Measurements from ENCODE around the gene GSE1.

Gene GSE1

DNA sequence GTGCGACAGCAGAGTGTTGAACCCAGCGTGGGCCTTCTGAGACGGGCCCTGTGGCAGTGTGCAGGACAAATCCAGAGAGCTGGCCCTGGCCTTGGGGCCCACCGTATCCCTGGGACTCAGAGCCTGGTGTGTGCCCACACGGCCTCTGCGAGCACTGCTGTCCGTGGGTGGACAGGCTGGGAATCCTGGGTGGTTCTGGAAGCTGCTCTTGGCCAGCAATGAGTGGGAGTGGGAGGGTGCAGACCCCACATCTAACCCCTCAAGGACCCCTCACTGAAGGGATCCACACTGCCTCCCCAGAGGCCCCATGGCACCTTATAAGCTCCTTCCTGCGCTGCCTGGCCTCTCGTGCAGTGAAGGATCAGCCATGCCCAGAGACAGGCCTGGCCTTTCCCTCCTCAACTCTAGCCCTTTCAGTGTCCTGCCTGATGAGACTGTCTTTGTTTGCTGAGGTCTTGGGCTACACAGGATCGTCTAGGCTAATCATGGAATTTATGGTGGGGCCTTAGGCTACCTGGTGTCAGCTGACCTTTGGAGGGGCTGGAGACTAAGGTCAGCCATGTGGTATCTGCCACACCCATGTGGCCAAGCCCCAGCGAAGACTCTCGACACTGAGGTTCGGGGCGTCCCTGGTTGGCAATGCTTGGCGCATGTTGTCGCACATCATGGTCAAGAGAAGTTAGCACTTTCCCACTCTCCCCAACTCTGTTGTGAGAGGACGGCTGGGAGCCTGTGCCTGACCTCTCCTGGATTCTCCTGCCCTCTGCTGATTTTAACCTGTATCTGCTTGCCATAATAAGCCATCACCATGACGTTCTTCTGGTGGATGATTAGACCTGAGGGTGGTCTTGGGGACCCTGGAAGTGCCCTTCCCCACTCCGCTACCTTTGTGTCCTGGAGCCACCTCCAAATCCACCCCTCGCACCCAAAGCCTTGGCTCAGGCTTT is 92.1 kb downstream of the GSE1 start:
- Histone ChIP-seq H3K36me3 (ENCODE audit: control insufficient read depth, low read depth, low read length) (no peaks in the 10 kb centered on the region), H3K27ac (ENCODE audit: low read length) (no peak overlapping the region), H3K9ac (ENCODE audit: low read length) (no peak overlapping the region), H3K9me3 (ENCODE audit: control insufficient read depth, low read depth, low read length) (no peaks in the 10 kb centered on the region), H3K4me1 (ENCODE audit: control insufficient read depth, low read depth, low read length) (no peaks in the 10 kb centered on the region), H3K27me3 (ENCODE audit: control insufficient read depth, insufficient read depth, low read length) (no peaks in the 10 kb centered on the region), H3K4me3 (ENCODE audit: low read length) (no peak overlapping the region)

DNA sequence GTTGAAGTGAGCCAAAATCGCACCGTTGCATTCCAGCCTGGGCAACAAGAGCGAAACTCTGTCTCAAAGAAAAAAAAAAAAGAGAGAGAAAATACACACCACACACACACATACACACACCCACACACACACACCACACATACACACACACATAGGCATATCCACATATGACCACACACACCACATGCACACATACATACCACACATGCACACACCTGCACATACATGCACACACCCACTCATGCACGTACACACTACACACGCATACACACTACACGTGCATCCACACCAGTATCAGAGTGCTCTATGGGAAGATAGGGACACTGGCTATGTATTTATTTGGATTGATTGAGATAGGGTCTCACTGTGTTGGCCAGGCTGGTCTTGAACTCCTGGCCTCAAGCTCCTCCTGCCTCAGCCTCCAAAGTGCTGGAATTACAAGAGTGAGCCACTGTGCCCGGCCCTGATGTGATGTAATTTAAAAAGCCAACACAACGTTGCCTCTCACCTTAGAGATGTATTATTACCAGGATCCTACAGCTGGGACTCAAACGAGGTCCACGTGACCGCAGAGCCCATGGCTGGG is 93.4 kb downstream of the GSE1 start:
- Histone ChIP-seq H3K4me3 (ENCODE audit: low read length) (no peak overlapping the region), H3K27me3 (ENCODE audit: control insufficient read depth, insufficient read depth, low read length) (no peaks in the 10 kb centered on the region), H3K9ac (ENCODE audit: low read length) (no peak overlapping the region), H3K27ac (ENCODE audit: low read length) (no peak overlapping the region), H3K9me3 (ENCODE audit: control insufficient read depth, low read depth, low read length) (no peaks in the 10 kb centered on the region), H3K36me3 (ENCODE audit: control insufficient read depth, low read depth, low read length) (no peaks in the 10 kb centered on the region), H3K4me1 (ENCODE audit: control insufficient read depth, low read depth, low read length) (no peaks in the 10 kb centered on the region)

DNA sequence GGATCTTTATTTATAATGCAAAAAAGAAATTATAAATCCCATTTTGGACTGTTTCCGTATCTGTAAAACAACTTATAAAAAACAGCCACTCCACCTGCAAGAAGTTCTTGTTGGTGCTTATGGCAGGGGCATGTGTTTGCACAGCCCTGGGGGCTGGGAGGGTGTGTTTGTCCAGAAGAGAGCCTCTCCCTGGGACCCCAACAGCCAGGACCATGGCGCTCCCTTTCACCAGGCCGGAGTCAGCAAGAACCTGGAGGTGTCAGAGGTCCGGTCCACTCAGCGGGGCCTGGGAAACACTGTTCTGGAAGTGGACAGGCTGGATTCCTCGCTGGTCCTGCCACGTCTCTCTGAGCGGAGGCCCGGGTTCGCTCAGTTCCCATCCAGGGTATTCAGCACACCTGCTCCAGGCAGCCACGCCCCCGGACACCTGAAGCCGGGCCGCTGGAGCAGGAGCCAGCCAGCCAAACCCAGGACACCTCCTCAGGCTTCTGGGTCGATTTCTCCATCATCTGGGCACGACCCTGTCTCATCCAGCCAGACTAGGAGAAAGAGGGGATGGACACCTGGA is 94.5 kb downstream of the GSE1 start:
- H3K4me1 ChIP-seq (ENCODE audit: control insufficient read depth, low read depth, low read length): no peaks in the 10 kb centered on the region
- H3K9me3 ChIP-seq (ENCODE audit: control insufficient read depth, low read depth, low read length): no peaks in the 10 kb centered on the region
- H3K4me3 ChIP-seq (ENCODE audit: low read length): no peak overlapping the region
- H3K9ac ChIP-seq (ENCODE audit: low read length): no peak overlapping the region
- H3K27ac ChIP-seq (ENCODE audit: low read length): no peak overlapping the region
- no peaks in the 10 kb centered on the region for H3K36me3 ChIP-seq (ENCODE audit: control insufficient read depth, low read depth, low read length)
- no peaks in the 10 kb centered on the region for H3K27me3 ChIP-seq (ENCODE audit: control insufficient read depth, insufficient read depth, low read length)

DNA sequence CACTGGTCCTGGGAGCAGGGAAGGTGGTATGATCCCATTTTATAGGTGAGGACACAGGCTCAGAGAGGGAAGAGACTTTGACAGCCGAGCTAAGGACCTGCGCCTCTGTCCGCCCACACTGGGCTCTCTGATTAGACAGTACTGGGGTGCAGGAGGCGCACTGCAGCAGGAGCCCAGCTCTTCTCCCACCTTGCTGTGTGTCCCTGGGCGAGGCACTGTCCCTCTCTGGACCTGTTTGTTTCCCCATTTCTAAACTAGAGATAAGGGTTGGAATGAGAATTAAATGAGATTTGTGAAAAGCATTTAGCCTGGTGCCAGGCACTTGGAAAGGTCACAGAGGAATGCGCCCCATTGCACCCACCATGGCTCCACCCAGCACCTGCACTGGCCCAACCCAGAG is 95.2 kb downstream of the GSE1 start:
- H3K4me3 ChIP-seq (ENCODE audit: low read length): no peak overlapping the region
- H3K27me3 ChIP-seq (ENCODE audit: control insufficient read depth, insufficient read depth, low read length): no peaks in the 10 kb centered on the region
- no peaks in the 10 kb centered on the region for H3K9me3 ChIP-seq (ENCODE audit: control insufficient read depth, low read depth, low read length)
- H3K9ac ChIP-seq (ENCODE audit: low read length): no peak overlapping the region
- H3K36me3 ChIP-seq (ENCODE audit: control insufficient read depth, low read depth, low read length): no peaks in the 10 kb centered on the region
- no peaks in the 10 kb centered on the region for H3K4me1 ChIP-seq (ENCODE audit: control insufficient read depth, low read depth, low read length)
- no peak overlapping the region for H3K27ac ChIP-seq (ENCODE audit: low read length)

- H3K4me1 ChIP-seq (ENCODE audit: control insufficient read depth, low read depth, low read length): no peaks in the 10 kb centered on the region
- H3K9me3 ChIP-seq (ENCODE audit: control insufficient read depth, low read depth, low read length): no peaks in the 10 kb centered on the region
- no peak overlapping the region for H3K4me3 ChIP-seq (ENCODE audit: low read length)
- H3K9ac ChIP-seq (ENCODE audit: low read length): no peak overlapping the region
- no peak overlapping the region for H3K27ac ChIP-seq (ENCODE audit: low read length)
- peaks cover under 1% of the 10 kb centered on the region for H3K27me3 ChIP-seq (ENCODE audit: control insufficient read depth, insufficient read depth, low read length)
- H3K36me3 ChIP-seq (ENCODE audit: control insufficient read depth, low read depth, low read length): no peaks in the 10 kb centered on the region
Observed at GRCh38 chr16:85709766-85710585, 96.9 kb downstream of the GSE1 start.

DNA sequence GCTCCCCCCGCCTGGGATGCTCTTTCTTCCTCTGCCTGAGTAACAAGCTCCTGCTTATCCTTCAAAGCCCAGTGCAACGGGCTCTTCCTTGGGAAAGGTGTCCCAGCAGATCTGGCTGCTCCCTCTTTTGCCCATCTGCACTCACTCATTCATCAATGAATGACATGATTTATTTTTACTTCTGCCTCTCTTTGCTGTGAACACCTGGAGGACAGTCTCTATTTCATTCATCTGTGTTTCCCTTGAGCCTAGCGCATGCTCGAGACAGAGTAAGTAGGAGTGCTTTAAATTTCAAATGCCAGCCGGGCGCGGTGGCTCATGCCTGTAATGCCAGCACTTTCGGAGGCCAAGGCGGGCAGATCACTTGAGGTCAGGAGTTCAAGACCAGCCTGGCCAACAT is 97.6 kb downstream of the GSE1 start:
- Histone ChIP-seq H3K9ac (ENCODE audit: low read length) (no peak overlapping the region), H3K27ac (ENCODE audit: low read length) (no peak overlapping the region), H3K4me3 (ENCODE audit: low read length) (no peak overlapping the region), H3K27me3 (ENCODE audit: control insufficient read depth, insufficient read depth, low read length) (peaks cover 8% of the 10 kb centered on the region), H3K36me3 (ENCODE audit: control insufficient read depth, low read depth, low read length) (no peaks in the 10 kb centered on the region), H3K4me1 (ENCODE audit: control insufficient read depth, low read depth, low read length) (peaks cover 5% of the 10 kb centered on the region), H3K9me3 (ENCODE audit: control insufficient read depth, low read depth, low read length) (no peaks in the 10 kb centered on the region)

DNA sequence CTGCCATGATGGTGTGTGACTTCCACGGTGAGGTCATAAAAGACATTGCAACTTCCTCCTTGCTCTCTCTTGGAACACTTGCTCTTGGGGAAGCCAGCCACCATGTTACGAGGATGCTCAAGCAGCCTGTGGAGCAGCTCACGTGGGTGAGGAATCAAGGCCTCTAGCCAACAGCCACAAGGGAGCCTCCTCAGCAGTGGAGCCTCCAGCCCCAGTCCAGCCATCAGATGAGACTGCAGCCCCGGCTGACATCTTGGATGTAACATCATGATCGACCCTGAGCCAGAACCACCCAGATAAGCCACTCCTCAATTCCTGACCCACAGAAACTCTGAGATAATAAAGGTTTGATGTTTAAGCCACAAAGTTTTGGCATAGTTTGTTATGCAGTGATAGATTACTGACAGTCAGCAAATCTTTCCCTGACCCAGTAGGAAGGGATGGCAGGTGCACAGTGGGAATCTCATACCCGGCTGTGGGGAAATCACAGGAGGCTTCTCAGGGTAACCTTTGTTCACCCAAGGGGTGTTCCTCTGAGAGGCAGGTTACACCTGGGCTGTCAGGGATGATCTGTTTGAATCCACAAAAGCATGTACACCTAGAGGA is 99.0 kb downstream of the GSE1 start:
- Histone ChIP-seq H3K27ac (ENCODE audit: low read length) (no peak overlapping the region), H3K9ac (ENCODE audit: low read length) (no peak overlapping the region), H3K27me3 (ENCODE audit: control insufficient read depth, insufficient read depth, low read length) (peaks cover 20% of the 10 kb centered on the region), H3K36me3 (ENCODE audit: control insufficient read depth, low read depth, low read length) (no peaks in the 10 kb centered on the region), H3K9me3 (ENCODE audit: control insufficient read depth, low read depth, low read length) (no peaks in the 10 kb centered on the region), H3K4me1 (ENCODE audit: control insufficient read depth, low read depth, low read length) (peaks cover 5% of the 10 kb centered on the region), H3K4me3 (ENCODE audit: low read length) (no peak overlapping the region)

- Histone ChIP-seq H3K9me3 (ENCODE audit: control insufficient read depth, low read depth, low read length) (no peaks in the 10 kb centered on the region), H3K36me3 (ENCODE audit: control insufficient read depth, low read depth, low read length) (no peaks in the 10 kb centered on the region), H3K27ac (ENCODE audit: low read length) (no peak overlapping the region), H3K4me1 (ENCODE audit: control insufficient read depth, low read depth, low read length) (peaks cover 5% of the 10 kb centered on the region), H3K4me3 (ENCODE audit: low read length) (no peak overlapping the region), H3K27me3 (ENCODE audit: control insufficient read depth, insufficient read depth, low read length) (peaks cover 20% of the 10 kb centered on the region), H3K9ac (ENCODE audit: low read length) (no peak overlapping the region)
Observed at GRCh38 chr16:85712801-85713200, 99.7 kb downstream of the GSE1 start.

DNA sequence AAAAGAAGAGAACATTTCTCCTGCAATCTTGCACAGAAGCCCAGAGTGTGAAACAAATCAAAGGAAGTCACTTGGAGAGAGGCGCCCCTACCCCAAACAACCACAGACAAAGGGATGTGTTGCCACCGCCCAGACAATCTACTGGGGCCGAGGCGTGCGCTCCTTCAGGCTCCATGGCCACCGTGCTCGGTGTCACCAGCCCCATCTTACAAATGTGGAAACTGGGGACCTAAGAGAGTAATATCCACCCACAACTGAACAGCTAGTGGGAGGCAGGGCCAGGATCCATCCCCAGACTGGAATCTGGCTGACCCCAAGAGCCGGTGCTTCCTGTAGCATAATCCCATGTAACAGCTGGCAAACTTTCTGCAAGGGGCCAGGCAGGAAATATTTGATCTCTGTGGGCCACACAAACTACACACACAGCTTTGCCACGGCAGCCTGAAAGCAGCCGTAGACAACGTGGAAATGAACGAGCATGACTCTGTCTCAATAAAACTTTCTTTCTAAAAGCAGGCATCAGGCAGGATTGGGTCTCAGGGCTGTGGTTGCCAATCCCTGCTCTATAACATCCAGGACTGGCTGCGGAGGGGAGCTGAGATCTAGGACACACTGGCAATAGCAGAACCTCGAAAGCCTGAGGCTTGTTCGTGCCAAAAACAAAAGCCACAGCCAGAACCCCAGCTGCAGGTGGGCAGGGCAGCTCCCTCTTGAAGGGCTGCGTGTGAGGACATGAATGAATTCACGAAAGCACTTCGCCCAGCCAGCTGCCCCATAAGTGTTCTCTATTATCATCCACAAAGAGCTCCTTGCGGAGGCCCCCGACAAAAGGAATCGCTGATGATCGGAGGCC is 102.3 kb downstream of the GSE1 start:
- Histone ChIP-seq H3K9ac (ENCODE audit: low read length) (no peak overlapping the region), H3K36me3 (ENCODE audit: control insufficient read depth, low read depth, low read length) (no peaks in the 10 kb centered on the region), H3K9me3 (ENCODE audit: control insufficient read depth, low read depth, low read length) (no peaks in the 10 kb centered on the region), H3K4me3 (ENCODE audit: low read length) (peak overlapping the region; percentile 38), H3K27me3 (ENCODE audit: control insufficient read depth, insufficient read depth, low read length) (peaks cover 20% of the 10 kb centered on the region), H3K4me1 (ENCODE audit: control insufficient read depth, low read depth, low read length) (peaks cover 5% of the 10 kb centered on the region), H3K27ac (ENCODE audit: low read length) (no peak overlapping the region)

GRCh38 chr16:85716022-85716679 is 103.0 kb downstream of the GSE1 start:
- Histone ChIP-seq H3K9me3 (ENCODE audit: control insufficient read depth, low read depth, low read length) (no peaks in the 10 kb centered on the region), H3K36me3 (ENCODE audit: control insufficient read depth, low read depth, low read length) (no peaks in the 10 kb centered on the region), H3K27ac (ENCODE audit: low read length) (no peak overlapping the region), H3K4me3 (ENCODE audit: low read length) (peak overlapping the region; percentile 38), H3K9ac (ENCODE audit: low read length) (no peak overlapping the region), H3K4me1 (ENCODE audit: control insufficient read depth, low read depth, low read length) (peaks cover 5% of the 10 kb centered on the region), H3K27me3 (ENCODE audit: control insufficient read depth, insufficient read depth, low read length) (peaks cover 20% of the 10 kb centered on the region)
